ENCODE results near the gene NDUFC2.

Gene NDUFC2

DNA sequence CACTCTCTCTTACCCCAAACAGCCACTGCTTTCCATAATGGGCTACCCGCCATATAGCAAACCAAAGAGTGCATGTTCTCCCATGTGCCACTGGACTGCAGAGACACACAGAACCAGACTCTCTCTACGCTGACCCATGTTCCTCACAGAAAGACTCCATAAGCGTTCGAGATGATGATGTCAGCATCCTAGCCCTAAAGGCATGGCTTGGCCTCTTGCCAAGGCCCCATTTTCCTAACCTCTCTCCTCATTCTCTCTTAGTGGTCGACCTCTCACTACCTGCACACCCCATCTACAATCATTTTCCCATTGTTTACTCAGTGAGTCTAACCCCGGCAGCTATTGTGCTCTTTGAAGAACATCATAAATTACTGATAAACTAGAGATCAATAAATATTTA, 4.9 kb downstream of the NDUFC2 start:
- peaks cover 41% of the 10 kb centered on the region for H3K36me3 ChIP-seq
- peak; percentile 39 for DNase-seq
- no peaks in the 10 kb centered on the region for H3K9me3 ChIP-seq
- TF ChIP-seq, protein P1, sequence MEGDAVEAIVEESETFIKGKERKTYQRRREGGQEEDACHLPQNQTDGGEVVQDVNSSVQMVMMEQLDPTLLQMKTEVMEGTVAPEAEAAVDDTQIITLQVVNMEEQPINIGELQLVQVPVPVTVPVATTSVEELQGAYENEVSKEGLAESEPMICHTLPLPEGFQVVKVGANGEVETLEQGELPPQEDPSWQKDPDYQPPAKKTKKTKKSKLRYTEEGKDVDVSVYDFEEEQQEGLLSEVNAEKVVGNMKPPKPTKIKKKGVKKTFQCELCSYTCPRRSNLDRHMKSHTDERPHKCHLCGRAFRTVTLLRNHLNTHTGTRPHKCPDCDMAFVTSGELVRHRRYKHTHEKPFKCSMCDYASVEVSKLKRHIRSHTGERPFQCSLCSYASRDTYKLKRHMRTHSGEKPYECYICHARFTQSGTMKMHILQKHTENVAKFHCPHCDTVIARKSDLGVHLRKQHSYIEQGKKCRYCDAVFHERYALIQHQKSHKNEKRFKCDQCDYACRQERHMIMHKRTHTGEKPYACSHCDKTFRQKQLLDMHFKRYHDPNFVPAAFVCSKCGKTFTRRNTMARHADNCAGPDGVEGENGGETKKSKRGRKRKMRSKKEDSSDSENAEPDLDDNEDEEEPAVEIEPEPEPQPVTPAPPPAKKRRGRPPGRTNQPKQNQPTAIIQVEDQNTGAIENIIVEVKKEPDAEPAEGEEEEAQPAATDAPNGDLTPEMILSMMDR (IDR thresholded peaks at IDR 0.05; ENCODE audit: low read depth, low read length) = no peak
- H3K4me3 ChIP-seq (ENCODE audit: low read depth, low read length) = no peak overlapping the region
- H3K27me3 ChIP-seq = no peaks in the 10 kb centered on the region
- peaks cover 17% of the 10 kb centered on the region for H3K4me1 ChIP-seq

DNA sequence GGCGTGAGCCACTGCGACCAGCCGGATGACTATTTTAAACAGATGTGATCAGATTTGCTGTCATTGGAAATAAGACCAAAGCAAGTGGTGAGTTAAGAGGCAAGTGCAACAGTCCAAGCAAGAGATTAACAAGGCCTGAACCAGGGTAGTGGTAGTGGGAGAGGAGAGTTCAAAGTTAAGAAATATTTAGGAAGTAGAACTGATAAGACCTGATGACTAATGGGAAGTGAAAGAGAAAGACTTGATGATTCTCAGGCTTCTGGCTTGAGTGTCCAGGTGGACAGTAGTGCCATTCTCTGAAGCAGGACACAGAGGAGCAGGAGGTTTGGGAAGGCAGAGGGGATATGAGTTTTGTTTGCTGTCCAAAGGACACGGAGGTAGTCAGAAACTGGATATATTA, 7.2 kb downstream of the NDUFC2 start:
- H3K36me3 ChIP-seq = peaks cover 45% of the 10 kb centered on the region
- TF ChIP-seq, protein P1 (IDR thresholded peaks at IDR 0.05; ENCODE audit: low read depth, low read length) = no peak

DNA sequence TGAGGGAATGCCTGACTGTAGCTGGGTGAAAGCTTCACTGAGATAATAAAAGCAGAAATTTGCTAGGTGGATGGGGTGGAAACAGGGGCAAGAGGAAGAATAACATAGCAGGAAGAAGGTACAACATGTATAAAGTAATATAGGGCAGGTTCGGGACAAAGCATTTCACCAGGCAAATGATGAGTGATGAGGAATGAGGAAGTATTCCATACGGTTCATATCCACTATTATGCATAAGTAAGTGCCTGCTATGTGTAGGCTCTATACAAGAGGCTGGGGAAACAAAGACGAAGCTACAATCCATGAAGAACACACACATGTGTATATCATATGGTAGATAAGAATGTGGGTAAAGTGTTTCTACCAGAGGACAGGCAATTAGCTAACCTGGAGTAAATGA, 7.9 kb downstream of the NDUFC2 start:
- TF ChIP-seq, protein P1 (IDR thresholded peaks at IDR 0.05; ENCODE audit: low read depth, low read length) = no peak
- Histone ChIP-seq H3K27me3 (no peaks in the 10 kb centered on the region), H3K4me1 (peaks cover 17% of the 10 kb centered on the region), H3K4me3 (ENCODE audit: low read depth, low read length) (no peak overlapping the region), H3K9me3 (no peaks in the 10 kb centered on the region), H3K36me3 (peaks cover 46% of the 10 kb centered on the region)
- no peak for DNase-seq

More for the DNA sequence above, 7.2 kb downstream of the NDUFC2 start:
- no peak for DNase-seq
- H3K27me3 ChIP-seq = no peaks in the 10 kb centered on the region
- peaks cover 17% of the 10 kb centered on the region for H3K4me1 ChIP-seq
- H3K4me3 ChIP-seq (ENCODE audit: low read depth, low read length) = no peak overlapping the region
- H3K9me3 ChIP-seq = no peaks in the 10 kb centered on the region

DNA sequence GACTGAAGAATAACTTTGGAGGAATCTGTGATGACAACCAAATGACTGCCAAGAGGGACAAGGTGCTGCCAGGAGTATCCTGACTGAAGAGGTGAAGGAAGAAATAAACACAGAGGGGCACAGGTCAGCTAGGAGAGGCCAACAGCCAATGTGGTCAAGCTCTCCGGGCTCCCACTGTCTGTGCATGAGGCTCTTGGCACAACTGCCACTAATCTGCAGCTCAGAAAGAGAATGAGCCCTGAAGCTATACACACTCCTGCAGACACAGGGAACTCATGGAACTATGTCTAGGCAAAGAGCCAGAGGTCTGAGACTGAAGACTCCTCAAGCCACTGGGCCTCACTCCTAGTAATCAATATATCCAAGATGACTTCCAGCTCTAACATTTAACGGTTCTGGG, 9.0 kb downstream of the NDUFC2 start:
- DNase-seq = no peak
- Histone ChIP-seq H3K4me3 (ENCODE audit: low read depth, low read length) (no peak overlapping the region), H3K4me1 (peaks cover 17% of the 10 kb centered on the region), H3K27me3 (no peaks in the 10 kb centered on the region), H3K36me3 (peaks cover 38% of the 10 kb centered on the region), H3K9me3 (no peaks in the 10 kb centered on the region)
- TF ChIP-seq, protein P1 (IDR thresholded peaks at IDR 0.05; ENCODE audit: low read depth, low read length) = no peak

DNA sequence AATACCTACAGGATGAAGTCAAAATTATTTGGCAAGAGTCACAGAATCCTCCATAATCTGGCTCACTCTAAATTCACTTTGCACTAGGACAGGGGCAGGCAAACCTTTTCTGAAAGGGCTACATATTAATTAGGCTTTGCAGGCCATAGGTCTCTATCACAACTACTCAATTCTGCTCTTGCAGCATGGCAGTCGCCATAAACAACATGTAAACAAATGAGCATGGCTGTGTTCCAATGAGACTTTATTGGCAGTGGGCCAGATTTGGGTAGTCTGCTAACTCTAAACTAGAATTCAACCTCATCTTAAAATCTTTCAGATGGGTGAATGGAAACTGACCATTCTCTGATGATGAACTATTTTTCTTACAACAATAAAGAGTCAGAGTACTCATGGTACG, 10.2 kb downstream of the NDUFC2 start:
- Histone ChIP-seq H3K9me3 (no peaks in the 10 kb centered on the region), H3K27me3 (no peaks in the 10 kb centered on the region), H3K4me1 (peaks cover 10% of the 10 kb centered on the region), H3K36me3 (peaks cover 37% of the 10 kb centered on the region), H3K4me3 (ENCODE audit: low read depth, low read length) (no peak overlapping the region)
- peak; percentile 69 for DNase-seq
- TF ChIP-seq, protein P1 (IDR thresholded peaks at IDR 0.05; ENCODE audit: low read depth, low read length) = no peak

DNA sequence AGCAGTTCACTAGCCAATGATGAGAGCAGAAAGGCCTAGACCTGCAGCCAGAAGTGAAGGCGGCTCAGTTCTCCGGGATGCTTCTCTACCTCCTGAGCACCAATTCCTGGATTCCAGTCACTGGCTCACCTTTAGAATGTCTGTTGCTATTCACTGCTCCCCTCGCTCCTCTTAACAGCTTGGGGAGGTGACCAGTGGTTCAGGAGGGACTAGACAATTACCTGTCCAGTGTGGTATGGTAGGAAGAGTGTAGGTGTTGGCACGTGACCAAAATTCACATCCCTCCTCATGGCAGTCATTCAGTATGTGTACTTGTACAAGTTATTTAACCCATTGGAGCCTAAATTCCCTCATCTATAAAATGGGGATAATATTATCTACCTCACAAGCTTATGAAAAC, 12.0 kb downstream of the NDUFC2 start:
- DNase-seq = no peak
- Histone ChIP-seq H3K36me3 (peaks cover 37% of the 10 kb centered on the region), H3K4me3 (ENCODE audit: low read depth, low read length) (no peak overlapping the region), H3K9me3 (no peaks in the 10 kb centered on the region), H3K4me1 (peaks cover 10% of the 10 kb centered on the region), H3K27me3 (no peaks in the 10 kb centered on the region)
- TF ChIP-seq, protein P1 (IDR thresholded peaks at IDR 0.05; ENCODE audit: low read depth, low read length) = no peak

All from BE2C (cell line).